ENCODE results near the gene NR1H4.
"Not testable (repeated sequence)": the region's sequence is repeated elsewhere in the genome, so short reads cannot be mapped to it uniquely, and the experiment has no call there.

Gene NR1H4

DNA sequence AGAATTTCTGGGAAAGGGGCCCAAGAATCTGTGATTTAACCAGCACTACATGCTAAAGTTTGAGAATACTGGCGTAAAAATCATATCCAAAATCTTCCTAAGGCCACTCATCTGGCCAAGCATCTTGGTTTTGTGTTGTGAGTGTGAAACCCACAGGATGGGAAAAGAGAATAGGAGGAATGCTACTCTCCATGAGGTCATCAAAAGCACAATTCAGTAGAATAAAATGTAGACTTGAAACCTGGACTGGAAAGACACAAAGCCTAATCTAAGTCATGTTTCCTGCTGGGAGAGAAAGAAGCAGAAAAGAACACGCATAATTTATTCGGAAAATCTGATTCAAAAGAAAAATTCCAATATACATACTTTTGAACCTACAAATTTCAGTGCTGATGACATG lies 42.3 kb downstream of the NR1H4 start:
- no peak for DNase-seq (ENCODE audit: low spot score)

DNA sequence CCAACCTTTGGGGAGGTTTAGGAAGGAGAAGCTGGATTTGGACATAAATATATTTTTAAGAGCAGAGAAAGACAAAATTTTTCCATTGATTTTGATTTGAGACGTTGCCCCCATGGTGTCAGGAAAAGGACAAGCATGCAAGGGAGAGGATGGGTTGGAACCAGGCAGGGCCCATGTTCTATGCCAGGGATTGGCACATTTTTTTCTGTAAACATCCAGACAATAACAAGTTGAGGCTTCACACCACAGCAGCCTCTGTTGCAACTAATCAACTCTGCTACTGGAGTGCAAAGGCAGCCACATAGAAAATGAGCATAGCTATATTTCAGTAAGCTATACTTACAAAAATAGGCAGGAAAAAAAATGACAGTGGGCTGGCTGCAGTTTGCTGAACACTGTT lies 44.7 kb downstream of the NR1H4 start:
- no peak for DNase-seq (ENCODE audit: low spot score)

DNA sequence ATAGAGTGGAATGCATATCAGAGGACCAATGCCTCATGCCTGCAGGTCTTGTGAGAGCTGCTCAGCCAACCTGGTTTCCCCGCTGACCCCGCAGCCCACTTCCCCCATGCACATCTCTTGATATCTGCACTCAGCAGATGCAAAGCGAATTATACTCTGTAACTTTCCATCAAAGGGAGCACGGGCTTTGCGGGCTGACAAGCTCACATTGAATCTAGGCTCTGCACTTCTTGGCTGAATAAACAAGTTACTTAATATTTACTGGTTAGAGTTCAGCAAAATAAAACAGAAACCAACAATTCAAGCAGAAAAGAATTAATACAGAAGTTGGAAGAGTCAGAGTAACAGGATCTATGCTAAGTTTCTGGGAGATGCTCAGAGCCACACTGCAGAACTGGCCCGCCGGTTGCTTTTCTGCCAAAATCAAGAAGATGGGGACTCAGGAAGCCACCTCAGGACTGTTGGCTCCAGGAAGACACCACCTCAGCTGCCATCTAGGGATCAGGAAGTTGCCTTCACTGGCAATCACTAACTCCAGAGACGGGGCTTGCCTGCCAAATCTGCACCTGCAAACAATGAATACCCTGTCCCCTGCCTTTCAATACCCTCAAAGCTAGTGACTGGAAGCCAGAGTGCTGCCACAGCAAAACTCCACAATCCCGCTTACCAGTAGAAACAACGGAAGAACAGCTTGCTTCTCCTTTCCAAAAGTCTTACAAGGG lies 46.5 kb downstream of the NR1H4 start:
- DNase-seq (ENCODE audit: low spot score), result no peak

DNA sequence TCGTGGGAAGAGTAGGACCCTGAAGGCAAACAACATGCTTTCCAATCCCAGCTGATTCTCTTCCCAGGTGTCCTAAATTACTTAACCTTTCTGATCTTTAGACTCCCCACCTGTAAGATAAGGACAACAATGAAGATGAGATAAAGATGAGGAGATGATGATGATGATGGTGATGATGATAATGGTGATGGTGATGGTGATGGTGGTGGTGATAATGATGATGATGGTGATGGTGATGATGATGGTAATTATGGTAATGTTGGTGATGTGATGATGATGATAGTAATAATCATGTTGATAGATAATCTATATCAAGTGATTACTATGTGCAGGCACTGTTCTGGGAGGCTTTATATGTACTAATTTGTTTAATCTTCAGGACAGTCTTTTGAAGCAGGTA lies 48.3 kb downstream of the NR1H4 start:
- DNase-seq (ENCODE audit: low spot score), result no peak

DNA sequence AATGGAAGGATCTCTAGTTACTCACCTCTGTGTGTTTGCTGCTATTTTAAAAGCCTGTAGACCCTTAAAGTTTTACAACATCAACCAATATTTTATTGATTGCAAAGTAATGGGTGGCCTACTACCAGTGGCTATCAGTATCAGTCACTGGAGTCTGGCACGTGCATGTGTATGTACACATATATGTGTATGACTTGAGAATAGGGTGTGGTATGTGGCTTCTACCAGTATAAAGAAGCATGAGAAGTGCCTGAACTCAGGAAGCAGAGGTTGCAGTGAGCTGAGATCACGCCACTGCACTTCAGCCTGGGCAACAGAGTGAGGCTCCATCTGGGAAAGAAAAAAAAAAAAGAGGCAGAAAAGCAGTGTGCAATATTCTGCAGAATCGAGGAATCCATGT lies 54.4 kb downstream of the NR1H4 start:
- DNase-seq (ENCODE audit: low spot score), result no peak

DNA sequence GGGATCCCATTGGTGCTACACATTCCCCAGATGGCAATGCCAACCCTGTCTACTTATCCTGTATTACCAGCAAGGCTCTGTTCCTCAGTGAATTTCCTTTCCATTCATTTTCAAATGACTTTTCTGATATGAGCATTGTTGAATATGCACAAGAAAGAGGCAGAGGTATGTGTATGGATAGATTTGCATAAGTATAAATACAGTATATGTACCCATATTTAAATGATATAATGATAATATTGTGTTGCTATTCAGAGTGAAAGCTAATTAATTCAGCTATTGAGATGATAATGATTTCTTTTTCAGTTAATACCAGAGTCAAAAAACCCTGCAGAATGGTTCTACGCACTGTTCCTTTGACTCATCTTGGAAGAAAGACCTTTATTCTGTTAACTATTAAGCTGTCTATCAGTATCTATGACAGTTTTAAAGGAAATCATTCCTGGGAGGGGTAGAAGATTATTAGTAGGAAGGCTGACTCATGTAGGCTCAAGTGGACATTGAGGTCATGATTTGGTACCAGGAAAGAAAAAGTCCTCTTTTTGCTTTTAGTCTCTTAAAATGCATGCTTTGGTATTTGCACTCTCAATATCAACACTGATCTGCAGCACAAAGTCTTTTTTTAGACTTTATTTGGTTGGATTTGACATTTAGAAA lies 54.9 kb downstream of the NR1H4 start:
- DNase-seq (ENCODE audit: low spot score), result no peak

DNA sequence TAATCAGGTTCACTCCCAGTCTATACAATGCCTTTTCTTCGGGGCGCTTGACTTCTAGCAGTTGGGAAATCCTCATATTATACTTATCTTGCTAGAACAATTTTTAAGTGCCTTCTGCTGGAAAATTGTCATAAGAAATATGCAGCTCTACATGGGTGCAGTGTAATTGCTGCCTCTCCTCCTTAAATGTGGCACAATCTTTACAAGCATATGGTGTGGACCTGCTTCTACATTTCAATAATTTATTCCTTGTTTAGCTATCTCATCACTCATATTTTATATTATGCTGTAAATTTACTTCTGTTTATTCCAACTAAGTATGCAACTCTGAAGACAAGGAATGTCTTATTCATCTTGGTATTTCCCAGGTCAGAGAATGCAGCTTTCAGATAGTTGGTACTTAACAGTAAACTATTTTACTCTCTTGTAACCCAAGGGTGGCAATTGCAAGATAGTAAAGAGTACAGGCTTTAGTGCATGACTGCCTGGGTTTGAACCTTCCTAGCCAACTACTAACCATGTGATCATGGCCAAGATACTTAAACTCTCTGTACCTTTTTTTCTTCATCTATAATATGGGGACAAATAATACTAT lies 56.2 kb downstream of the NR1H4 start:
- no peak for DNase-seq (ENCODE audit: low spot score)

DNA sequence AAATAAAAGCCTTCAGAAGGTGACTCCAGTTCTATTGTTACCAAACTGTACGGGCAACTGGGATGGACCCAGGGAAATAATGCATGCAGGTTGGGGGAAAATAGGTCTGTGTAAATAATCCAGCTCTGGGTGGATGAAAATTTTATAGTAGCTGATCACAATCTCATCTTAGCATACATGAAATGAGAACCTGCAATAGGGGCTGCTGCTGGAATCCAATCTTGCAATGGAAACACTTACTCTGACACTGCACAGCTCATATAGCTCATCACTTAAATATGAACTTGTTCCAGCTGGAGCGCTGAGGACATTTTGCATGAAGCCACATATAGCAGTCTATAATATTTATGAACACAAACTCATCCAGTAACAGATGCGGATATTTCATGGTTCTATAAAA lies 59.7 kb downstream of the NR1H4 start:
- no peak for DNase-seq (ENCODE audit: low spot score)

DNA sequence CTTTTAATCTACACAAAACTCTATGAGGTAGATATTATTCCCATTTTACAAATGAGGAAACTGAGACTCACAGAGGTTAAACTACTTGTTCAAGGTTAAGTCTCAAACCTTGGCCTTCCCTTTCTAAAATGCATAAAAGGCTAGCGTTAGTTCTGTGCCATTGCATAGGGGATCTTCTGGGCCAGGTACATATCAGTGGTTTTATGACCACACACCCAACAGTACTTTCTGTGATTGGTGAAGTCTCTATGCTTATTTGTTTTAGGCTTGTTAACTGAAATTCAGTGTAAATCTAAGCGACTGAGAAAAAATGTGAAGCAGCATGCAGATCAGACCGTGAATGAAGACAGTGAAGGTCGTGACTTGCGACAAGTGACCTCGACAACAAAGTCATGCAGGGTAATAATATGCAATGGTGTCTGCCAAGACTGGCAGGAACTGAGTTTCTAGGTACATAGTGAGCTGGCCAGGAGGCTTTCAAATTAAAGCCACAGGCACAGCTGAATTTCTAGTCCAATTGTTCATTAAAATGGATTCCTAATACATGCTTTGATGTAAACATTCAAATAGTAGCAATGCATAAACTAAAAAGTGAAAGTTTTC lies 61.1 kb downstream of the NR1H4 start:
- no peak for DNase-seq (ENCODE audit: low spot score)

DNA sequence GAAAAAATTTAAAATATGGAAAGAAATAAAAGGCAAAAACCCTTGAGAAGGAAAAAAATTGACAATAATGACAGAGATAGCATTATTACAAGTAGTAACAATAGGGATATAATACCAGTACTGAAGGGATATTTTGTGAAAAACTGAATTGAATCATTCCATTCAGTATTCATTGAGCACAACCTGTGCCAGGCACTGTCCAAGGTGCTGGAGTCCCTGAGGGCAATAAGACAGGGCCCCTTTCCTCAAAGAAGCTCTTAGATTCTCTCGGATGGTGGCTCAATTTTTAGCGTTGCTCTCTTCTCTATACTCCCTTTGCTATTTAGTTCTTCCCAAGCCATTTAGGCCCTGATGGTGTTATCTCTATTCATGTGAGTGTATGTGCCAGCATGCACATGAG lies 65.5 kb downstream of the NR1H4 start:
- DNase-seq (ENCODE audit: low spot score), result peak; percentile 28

DNA sequence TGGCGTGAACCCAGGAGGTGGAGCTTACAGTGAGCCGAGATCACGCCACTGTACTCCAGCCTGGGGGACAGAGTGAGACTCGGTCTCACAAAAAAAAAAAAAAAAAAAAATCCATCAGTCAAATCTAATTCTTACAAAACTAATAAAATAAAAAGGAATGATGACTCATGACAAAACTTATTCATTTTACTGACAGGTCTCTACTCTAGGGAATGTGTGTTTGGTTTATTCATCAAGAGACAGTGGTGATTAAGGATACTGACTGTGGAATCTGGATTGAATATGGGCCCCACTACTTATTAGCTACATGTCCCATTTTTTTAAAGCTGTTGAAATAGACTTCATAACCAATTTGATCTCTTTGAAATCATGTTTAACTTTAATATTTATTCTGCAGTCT lies 70.5 kb downstream of the NR1H4 start:
- no peak for DNase-seq (ENCODE audit: low spot score)

DNA sequence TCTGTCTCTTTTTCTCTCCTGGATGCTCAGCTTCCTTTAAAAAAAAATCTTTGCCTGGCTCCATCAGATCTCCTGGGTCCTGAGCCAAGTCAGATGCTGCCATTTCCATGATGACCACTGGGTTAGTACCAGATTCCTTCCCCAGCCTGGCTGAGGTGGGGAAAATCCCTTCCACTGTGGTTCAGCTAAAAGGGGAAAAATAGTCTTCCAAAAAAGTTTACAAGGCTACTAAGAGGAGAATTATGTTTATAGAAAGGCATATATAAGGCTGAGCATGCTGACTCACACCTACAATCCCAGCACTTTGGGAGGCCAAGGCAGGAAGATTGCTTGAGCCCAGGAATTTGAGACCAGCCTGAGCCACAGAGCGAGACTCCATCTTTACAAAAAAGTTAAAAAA lies 71.4 kb downstream of the NR1H4 start:
- no peak for DNase-seq (ENCODE audit: low spot score)

DNA sequence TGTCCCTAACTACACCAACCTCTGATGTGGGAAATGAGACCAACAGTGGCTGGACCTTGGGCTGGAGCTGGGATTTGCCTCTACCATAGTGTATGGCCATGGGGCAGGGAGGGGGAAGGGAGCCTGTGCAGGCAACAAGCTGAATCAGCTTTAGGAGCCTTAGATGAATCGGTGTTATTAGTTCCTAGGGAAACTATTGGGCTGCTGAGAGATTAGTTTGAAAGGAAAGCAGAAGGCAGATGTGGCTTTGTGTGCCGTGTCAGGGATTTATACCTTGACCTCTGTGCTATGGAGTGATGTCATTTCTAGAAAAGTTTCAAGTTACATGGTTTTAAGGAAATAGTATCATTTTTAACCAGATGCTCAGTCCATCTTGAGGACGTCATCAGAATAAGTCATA lies 80.3 kb downstream of the NR1H4 start:
- DNase-seq (ENCODE audit: low spot score), result no peak

DNA sequence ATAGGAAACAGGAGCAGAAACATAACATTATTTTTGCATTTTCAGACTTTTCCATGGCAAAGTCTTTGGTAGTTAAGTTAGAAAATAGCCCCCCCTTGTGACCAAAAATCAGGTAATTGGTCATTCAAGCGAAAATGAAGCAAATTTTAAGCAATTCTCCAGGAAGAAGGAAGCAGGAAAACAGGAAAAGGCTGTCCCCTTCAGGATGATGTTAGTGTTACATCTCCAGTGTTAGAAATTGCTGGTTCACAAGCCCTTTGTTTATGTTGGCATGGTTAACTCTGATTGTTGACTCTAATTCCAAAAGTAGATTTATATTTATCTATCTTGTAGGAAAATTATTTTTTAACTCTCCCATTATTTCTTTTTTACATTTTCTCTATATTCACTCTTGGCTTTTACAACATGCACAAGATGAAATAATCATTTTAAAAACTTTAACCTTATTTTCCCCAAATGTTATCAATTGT lies 81.0 kb downstream of the NR1H4 start:
- DNase-seq (ENCODE audit: low spot score), result peak; percentile 74

DNA sequence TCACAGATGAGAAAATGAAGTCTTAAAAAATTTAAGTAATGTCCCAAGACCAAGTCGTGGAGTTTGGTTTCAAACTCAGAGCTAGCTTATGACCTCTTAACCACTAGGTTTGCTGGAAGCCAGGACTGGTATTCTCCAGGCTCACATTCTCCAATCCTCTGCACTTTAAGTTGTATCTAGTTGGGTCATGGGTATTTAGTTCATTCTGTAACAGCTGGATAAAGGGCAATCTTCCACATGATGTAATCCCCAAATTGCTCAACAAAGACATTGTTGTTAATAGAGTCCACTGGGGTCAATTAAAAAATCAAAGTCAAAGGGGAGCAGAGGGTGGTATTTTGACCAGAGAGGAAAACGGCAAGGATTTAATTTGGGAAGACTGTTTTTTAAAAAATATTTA lies 82.1 kb downstream of the NR1H4 start:
- DNase-seq (ENCODE audit: low spot score), result no peak

DNA sequence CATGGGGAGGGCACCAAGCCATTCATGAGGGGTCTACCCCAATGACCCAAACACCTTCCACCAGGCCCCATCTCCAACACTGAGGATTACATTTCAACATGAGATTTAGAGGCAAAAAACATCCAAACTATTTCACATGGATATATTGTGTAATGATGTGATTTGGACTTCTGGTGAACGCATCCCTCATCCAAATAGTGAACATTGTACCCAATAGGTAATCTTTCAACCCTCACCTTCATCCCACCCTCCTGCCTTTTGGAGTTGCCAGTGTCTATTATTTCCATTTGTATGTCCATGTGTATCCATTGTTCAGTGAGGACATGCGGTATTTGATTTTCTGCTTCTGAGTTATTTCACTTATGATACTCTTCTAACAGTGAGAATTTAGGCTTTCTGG lies 83.7 kb downstream of the NR1H4 start:
- no peak for DNase-seq (ENCODE audit: low spot score)

DNA sequence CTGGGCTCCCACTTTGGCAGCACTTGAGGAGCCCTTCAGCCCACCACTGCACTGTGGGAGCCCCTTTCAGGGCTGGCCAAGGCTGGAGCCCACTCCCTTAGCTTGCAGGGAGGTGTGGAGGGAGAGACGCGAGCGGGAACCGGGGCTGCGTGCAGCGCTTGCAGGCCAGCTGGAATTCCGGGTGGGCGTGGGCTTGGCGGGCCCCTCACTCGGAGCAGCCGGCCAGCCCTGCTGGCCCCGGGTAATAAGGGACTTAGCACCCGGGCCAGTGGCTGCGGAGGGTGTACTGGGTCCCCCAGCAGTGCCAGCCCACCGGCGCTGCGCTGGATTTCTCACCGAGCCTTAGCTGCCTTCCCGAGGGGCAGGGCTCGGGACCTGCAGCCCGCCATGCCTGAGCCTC lies 85.6 kb downstream of the NR1H4 start:
- DNase-seq (ENCODE audit: low spot score), result not testable (repeated sequence)

DNA sequence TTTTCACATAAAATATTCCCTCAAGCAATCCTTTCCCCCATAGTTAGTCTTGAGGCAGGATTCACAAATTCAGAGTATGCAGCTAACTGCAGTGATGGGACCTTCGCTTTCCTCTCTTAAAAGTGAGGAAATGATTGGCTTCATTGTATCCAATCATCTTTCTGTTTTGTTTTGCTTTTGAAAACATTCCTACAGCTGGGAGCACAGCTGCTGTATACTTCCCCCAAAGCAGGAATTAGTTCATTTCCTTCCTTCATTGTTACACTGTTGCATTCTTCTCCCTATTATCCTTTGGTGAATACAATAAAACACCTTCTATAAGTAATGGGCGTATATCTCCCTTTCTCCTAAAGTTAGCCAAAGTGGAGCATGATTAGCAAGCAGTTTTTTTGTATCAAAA lies 90.4 kb downstream of the NR1H4 start:
- no peak for DNase-seq (ENCODE audit: low spot score)

DNA sequence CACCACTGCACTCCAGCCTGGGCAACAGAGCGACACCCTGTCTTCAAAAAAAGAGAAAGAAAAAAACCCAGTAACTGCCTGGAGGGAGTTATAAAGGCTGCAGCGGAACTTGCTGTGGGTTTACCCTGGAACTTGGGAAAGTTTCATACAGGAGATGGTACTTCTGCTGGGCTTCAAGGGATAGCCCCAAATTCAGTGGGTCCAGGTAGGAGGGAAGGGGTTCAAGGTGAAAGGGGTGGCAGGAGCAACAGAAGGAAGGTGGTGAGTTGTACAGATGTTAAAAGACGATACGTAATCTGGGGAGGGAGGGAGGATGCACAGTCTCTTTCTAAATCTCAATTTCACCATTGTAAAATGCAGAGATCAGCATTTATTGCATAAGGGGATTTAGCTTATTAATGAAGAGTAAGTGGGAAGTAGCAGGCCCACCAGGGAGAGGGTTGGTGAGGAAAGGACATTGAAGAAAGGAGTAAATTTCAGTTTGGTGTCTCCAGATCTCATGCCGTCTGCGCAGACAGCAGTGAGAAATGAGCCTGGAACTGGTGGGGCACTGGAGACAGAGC lies 91.3 kb downstream of the NR1H4 start:
- DNase-seq (ENCODE audit: low spot score), result no peak

DNA sequence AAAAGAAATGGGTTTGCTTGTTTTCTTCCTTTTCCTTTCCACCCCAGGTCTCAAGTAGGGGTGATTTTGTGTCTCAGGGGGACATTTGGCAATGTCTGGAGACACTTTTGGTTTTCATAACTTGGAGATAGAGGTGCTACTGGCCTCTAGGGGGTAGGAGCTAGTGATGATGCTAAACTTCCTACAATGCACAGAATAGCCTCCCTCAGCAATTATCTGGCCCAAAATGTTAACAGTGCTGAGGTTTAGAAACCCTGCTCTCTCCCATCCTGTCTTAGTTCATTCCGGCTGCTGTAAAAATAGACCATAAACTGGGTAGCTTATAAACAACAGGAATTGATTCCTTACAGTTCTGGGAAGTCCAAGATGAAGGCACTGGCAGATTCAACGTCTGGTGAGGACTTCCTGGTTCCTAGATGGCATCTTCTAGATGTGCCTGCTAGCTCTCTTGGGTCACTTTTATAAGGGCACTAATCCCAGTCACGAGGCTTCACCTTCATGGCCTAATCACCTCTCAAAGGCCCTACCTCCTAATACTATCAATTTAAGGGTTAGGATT lies 92.4 kb downstream of the NR1H4 start:
- no peak for DNase-seq (ENCODE audit: low spot score)

DNA sequence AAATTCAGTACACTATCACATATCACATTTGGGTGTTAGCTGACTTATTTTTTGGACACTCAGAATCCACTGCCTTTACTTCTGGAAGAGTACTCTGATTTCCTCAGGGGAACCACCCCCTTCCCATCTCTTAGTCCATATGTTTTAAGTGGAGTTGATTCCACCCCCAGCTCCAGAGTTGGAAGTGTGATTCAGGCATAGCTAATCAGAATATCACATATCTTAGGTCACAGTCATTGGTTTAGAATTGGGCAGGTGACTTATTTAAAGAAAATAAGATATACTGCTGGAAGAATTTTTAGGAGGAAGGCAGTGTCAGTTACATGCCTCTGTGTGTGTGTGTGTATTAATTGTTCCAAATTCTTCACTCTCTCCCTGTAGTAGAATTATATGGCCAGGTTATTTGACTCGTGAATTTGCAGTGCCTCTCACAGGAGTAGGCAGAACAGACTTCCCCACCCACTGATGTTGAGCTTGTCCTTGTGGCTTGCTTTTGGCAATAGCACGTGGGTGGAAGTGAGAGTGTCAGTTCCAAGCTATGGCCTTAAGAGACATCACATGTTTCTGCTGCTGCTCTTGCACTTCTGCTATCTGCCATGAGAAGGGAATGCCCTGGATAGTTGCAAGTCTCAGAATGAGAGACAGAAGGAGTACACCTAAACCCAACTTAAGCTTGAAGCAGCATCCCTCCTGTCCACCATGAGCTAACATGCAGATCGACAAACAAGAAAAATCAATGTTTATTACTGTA lies 93.4 kb downstream of the NR1H4 start:
- DNase-seq (ENCODE audit: low spot score), result no peak

DNA sequence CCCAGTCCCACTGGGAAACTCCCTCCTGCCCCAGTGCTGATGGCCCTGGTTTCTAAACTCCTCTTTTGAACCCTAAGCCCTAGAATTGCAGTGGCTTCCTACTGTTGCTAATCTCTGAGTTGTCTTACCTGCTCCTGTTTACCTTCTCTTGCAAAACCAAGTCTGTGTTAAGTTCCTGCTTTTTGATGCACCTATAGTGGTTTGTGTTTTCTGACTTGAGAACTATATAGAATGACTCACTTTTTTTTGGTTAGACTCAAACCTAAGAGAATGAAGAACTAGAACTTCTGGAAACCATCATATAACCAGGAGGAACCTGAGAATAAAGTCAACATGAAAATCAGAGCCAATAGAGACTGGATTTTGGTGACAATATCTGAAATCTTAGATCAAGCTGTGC lies 94.3 kb downstream of the NR1H4 start:
- no peak for DNase-seq (ENCODE audit: low spot score)
